Gastrocnemius medialis (tissue), 4 donors: ENCODE measurements around the gene CEBPA.

Experiments used
- POLR2A ChIP-seq, 2 donors: fragments of 450-650 bp; IDR thresholded peaks; one replicate each; pipeline ENCODE4 v1.6.1; 2017; ENCODE audit warnings: antibody characterized with exemption in 2 of 2, mild to moderate bottlenecking in 2 of 2, moderate library complexity in 2 of 2
- TF ChIP-seq, protein P1 (sequence below), 5 experiments: fragments of 450-650 bp in 3 of 5; fragments of 200-600 bp in 2 of 5; sonication (generic) in 2 of 5; IDR thresholded peaks in 4 of 5; conservative IDR thresholded peaks in 1 of 5; 1 replicate in 4 of 5; 2 replicates in 1 of 5; pipeline ENCODE4 v1.5.1; 2016 to 2019; ENCODE audit warnings: antibody characterized with exemption in 5 of 5, mild to moderate bottlenecking in 3 of 5, moderate library complexity in 3 of 5

DNA sequence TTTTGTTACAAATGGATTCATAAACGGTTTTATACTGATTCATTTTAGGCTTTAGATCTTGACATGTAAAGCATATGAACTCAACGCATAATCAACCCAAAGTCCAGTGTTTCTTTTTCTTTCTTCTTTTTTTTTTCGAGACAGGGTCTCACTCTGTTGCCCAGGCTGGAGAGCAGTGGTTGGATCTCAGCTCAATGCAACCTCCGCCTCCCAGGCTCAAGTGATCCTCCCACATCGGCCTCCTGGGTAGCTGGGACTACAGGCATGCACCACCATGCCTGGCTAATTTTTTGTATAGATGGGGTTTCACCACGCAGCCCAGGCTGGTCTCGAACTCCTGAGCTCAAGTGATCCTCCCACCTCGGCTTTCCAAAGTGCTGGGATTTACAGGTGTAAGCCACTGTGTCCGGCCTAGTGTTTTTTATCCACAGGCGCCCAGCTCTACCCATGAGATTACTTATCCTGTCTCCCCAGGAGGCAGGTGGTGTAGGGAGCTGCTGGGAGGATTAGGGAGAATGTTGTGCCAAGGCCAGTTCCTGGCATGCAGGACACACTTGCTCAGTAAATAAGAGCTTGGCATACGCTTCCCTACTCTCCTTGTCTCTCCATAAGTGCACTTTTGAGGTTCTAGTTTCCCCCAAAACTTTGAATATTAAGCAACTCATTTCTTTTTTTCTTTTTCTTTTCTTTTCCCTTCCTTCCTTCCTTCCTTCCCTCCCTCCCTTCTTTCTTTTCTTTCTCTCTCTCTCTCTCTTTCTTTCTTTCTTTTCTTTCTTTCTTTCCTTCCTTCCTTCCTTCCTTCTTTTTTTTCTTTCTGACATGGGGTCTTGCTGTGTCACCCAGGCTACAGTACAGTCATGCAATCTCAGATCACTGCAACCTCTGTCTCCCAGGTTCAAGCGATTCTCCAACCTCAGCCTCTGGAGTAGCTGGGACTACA, 4.8 kb upstream of the CEBPA start:
- TF ChIP-seq, protein P1, sequence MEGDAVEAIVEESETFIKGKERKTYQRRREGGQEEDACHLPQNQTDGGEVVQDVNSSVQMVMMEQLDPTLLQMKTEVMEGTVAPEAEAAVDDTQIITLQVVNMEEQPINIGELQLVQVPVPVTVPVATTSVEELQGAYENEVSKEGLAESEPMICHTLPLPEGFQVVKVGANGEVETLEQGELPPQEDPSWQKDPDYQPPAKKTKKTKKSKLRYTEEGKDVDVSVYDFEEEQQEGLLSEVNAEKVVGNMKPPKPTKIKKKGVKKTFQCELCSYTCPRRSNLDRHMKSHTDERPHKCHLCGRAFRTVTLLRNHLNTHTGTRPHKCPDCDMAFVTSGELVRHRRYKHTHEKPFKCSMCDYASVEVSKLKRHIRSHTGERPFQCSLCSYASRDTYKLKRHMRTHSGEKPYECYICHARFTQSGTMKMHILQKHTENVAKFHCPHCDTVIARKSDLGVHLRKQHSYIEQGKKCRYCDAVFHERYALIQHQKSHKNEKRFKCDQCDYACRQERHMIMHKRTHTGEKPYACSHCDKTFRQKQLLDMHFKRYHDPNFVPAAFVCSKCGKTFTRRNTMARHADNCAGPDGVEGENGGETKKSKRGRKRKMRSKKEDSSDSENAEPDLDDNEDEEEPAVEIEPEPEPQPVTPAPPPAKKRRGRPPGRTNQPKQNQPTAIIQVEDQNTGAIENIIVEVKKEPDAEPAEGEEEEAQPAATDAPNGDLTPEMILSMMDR (IDR thresholded peaks at IDR 0.05 in 4 of 5, conservative IDR thresholded peaks at IDR 0.05 in 1 of 5) = no peak
- no peak for TF ChIP-seq POLR2A (IDR thresholded peaks at IDR 0.05)
